Neural progenitor cell (in vitro differentiated cells): ENCODE measurements around the gene ZNF274.

ENCODE experiments used
- CTCF ChIP-seq: fragments of 200-600 bp; sonication (generic); IDR thresholded peaks from 2 replicates; pipeline ENCODE4 v1.5.1; 2017; ENCODE audit warnings: antibody characterized with exemption, mild to moderate bottlenecking
- EZH2 ChIP-seq: fragments of 200-600 bp; sonication (generic); IDR thresholded peaks from 2 replicates; pipeline ENCODE4 v1.6.1; 2017; ENCODE audit warnings: antibody characterized with exemption, mild to moderate bottlenecking, moderate library complexity
- EZH2phosphoT487 ChIP-seq: fragments of 200-600 bp; sonication (generic); IDR thresholded peaks from 2 replicates; pipeline ENCODE4 v1.6.1; 2017; ENCODE audit warnings: antibody characterized with exemption

DNA sequence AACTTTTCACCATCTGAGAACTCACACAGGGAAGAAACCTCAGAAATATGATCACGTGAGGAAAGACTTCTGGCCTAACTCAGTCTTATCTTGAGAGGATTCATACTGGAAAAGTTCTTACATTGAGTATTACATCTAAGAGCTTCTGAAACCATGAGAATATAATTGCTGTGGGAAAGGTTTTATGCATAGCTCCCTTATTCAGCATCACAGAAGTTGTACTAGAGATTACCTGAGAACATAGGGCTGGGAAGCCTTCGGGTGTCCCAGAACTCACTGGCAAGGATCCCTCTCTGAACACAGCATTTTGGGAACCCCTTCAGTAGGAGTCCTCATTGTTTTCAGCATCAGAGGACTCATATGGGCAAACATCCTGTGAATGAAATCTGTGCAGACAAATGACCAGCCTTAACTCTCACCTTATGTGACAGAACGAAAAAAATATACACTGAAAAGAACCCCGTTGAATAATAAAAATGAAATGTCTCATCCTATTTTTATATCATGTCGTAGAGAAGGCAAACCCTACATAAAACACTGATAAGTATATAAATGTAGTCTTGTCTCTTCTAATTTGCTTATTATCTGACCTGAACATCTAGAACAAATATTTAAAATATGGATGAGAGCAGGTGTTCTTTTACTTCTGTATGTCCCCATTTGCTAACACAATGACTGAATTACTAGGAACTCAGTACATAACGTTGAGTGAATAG lies 14.2 kb downstream of the ZNF274 start:
- TF ChIP-seq CTCF (no peak), EZH2 (no peak), EZH2phosphoT487 (no peak)
